GM12878 (cell line): ENCODE data around the gene TP73. TPM values are rescaled to one million over a fixed set of nuclear protein-coding genes. Genes with fewer than 3 reads are reported as not detected.

Source experiments
- ATF3 ChIP-seq: IDR thresholded peaks from 2 replicates; pipeline ENCODE4 v1.6.1; 2011; ENCODE audit warnings: low read depth, mild to moderate bottlenecking, low read length, moderate library complexity, borderline replicate concordance; ENCODE audit errors: extremely low read depth
- BMI1 ChIP-seq: fragments of 450-650 bp; IDR thresholded peaks from 2 replicates; pipeline ENCODE4 v1.6.1; 2016; ENCODE audit warnings: mild to moderate bottlenecking, moderate library complexity, borderline replicate concordance
- CREM ChIP-seq: IDR thresholded peaks from 2 replicates; pipeline ENCODE4 v1.6.1; 2014; ENCODE audit warnings: antibody characterized with exemption, low read depth
- DPF2 ChIP-seq: fragments of 450-650 bp; IDR thresholded peaks from 2 replicates; pipeline ENCODE4 v1.6.1; 2017; ENCODE audit warnings: mild to moderate bottlenecking
- EGR1 ChIP-seq, 2 experiments: IDR thresholded peaks; 1 replicate in 1 of 2; 2 replicates in 1 of 2; pipeline ENCODE4 v1.6.1; 2011 to 2012; ENCODE audit warnings: low read depth in 2 of 2, low read length in 2 of 2, borderline replicate concordance in 1 of 2, mild to moderate bottlenecking in 1 of 2, moderate library complexity in 1 of 2
- EZH2 ChIP-seq: IDR thresholded peaks from 2 replicates; pipeline ENCODE4 v1.6.1; 2012; ENCODE audit warnings: low read depth, mild to moderate bottlenecking, control low read depth, inconsistent platforms, low read length, borderline replicate concordance; ENCODE audit not compliant: control insufficient read depth
- GATAD2B ChIP-seq: fragments of 450-650 bp; conservative IDR thresholded peaks from 2 replicates; pipeline ENCODE4 v1.6.1; 2017; ENCODE audit warnings: low read depth, mild to moderate bottlenecking, moderate library complexity
- IKZF2 ChIP-seq, 2 experiments: fragments of 450-650 bp; IDR thresholded peaks; 2 replicates each; pipeline ENCODE4 v1.6.1; 2017; ENCODE audit warnings: mild to moderate bottlenecking in 2 of 2, moderate library complexity in 2 of 2
- JUNB ChIP-seq: IDR thresholded peaks from 2 replicates; pipeline ENCODE4 v1.6.1; 2016; ENCODE audit warnings: antibody characterized with exemption, mild to moderate bottlenecking
- MAX ChIP-seq: IDR thresholded peaks from 2 replicates; pipeline ENCODE4 v1.6.1; 2012; ENCODE audit warnings: low read depth, low read length, improper control_type of control experiment
- MXI1 ChIP-seq: fragments of 150-350 bp; IDR thresholded peaks from 2 replicates; pipeline ENCODE4 v1.6.1; 2011; ENCODE audit warnings: low read depth, mild to moderate bottlenecking, inconsistent platforms, low read length, improper control_type of control experiment
- NR2C1 ChIP-seq: fragments of 450-650 bp; IDR thresholded peaks from 2 replicates; pipeline ENCODE4 v1.6.1; 2017; ENCODE audit warnings: antibody characterized with exemption, mild to moderate bottlenecking, moderate library complexity
- RCOR1 ChIP-seq: conservative IDR thresholded peaks from 2 replicates; pipeline ENCODE4 v1.6.1; 2012; ENCODE audit warnings: low read depth, low read length, improper control_type of control experiment
- SMAD1 ChIP-seq: fragments of 450-650 bp; IDR thresholded peaks from 2 replicates; pipeline ENCODE4 v1.6.1; 2018; ENCODE audit warnings: mild to moderate bottlenecking, low read depth; ENCODE audit not compliant: partially characterized antibody
- SMAD5 ChIP-seq: IDR thresholded peaks from 2 replicates; pipeline ENCODE4 v1.6.1; 2016; ENCODE audit warnings: antibody characterized with exemption, low read depth
- SRF ChIP-seq, 2 experiments: IDR thresholded peaks; 2 replicates each; pipeline ENCODE4 v1.6.1; 2011; ENCODE audit warnings: low read depth in 2 of 2, low read length in 2 of 2, mild to moderate bottlenecking in 1 of 2, moderate library complexity in 1 of 2
- STAT1 ChIP-seq: fragments of 450-650 bp; conservative IDR thresholded peaks from 2 replicates; pipeline ENCODE4 v1.6.1; 2014; ENCODE audit warnings: antibody characterized with exemption, mild to moderate bottlenecking
- YBX1 ChIP-seq: fragments of 450-650 bp; IDR thresholded peaks from 2 replicates; pipeline ENCODE4 v1.6.1; 2016; ENCODE audit warnings: antibody characterized with exemption
- ZBED1 ChIP-seq: IDR thresholded peaks from 2 replicates; pipeline ENCODE4 v1.6.1; 2016; ENCODE audit warnings: borderline replicate concordance
- ZBTB40 ChIP-seq: fragments of 450-650 bp; IDR thresholded peaks from 2 replicates; pipeline ENCODE4 v1.6.1; 2016; ENCODE audit warnings: mild to moderate bottlenecking, moderate library complexity, borderline replicate concordance
- ZNF207 ChIP-seq: fragments of 450-650 bp; IDR thresholded peaks from 2 replicates; pipeline ENCODE4 v1.6.1; 2014; ENCODE audit warnings: antibody characterized with exemption, mild to moderate bottlenecking, borderline replicate concordance
- ZNF217 ChIP-seq: fragments of 450-650 bp; IDR thresholded peaks from 2 replicates; pipeline ENCODE4 v1.6.1; 2017; ENCODE audit warnings: antibody characterized with exemption, mild to moderate bottlenecking
- polyA plus RNA-seq, 11 experiments: library from polyadenylated mRNA; depleted of rRNA in 4 of 11; unstranded in 6 of 11; stranded (reverse) in 5 of 11; fragments of >200 nt; fragmentation: Nextera tagmentation in 4 of 11; fragmentation: Illumina TruSeq in 1 of 11; extraction: Ambion mirVana in 4 of 11; extraction: Trizol in 1 of 11; gene quantifications; 1 replicate in 1 of 11; 2 replicates in 10 of 11; pipeline versions ENCODE4 v1.2.1 to v1.2.3, GENCODE V29; 2011 to 2016; ENCODE audit warnings: inconsistent platforms in 2 of 11, missing spikeins in 2 of 11, low read depth in 1 of 11
- total RNA-seq, 4 experiments: library from RNA; depleted of rRNA in 3 of 4; stranded (reverse); fragments of >200 nt in 3 of 4; fragmentation: Illumina TruSeq in 1 of 4; extraction: Trizol in 1 of 4; gene quantifications; 2 replicates each; pipeline versions ENCODE4 v1.2.1 to v1.2.3, GENCODE V29; 2013 to 2021
- TF ChIP-seq, protein P1 (sequence below): IDR thresholded peaks from 2 replicates; pipeline ENCODE4 v1.6.1; 2011; ENCODE audit warnings: borderline replicate concordance, low read depth, mild to moderate bottlenecking, moderate library complexity, low read length; ENCODE audit not compliant: insufficient read depth, poor library complexity, severe bottlenecking
- TF ChIP-seq, protein P2 (sequence below): fragments of 450-650 bp; IDR thresholded peaks from 2 replicates; pipeline ENCODE4 v1.6.1; 2017; ENCODE audit warnings: borderline replicate concordance

The TP73 gene
- total and polyA plus RNA-seq, 10 of the 15 experiments (the other 5 are each of a cell fraction or from before 2014, with no cell fraction given): 0.08 to 54.2 (median 14.9) TPM

DNA sequence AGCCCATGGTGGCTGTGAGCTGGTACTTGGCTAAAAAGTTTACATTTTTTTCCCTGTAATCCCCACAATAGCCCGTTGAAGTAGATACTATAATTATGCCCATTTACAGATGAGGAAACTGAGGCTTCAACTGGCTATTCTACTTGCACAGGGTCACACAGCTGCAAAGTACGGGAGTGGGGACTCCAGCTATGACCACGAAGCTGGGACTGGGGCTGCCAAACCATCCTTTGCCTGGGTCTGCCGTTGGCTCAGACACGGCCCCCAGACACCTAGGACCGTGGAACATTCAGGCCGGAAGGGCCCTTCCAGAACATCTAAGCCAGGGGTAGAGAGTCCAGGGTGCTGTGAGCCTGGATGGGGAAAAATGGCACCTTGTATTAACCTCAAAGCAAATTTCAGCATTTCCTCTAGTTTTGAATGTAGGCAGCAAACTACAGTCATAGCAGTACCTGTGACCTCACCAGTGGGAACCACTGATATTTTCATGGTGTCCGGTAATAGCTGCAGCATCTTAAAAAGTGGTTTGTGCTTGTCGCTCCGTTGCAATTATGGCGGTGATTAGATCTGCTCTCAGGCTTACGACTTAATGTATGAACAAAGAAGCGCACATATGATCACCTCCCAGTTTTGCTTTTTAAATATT is 4.3 kb downstream of the TP73 start (continued):
- no peak for TF ChIP-seq SMAD1
- TF ChIP-seq RCOR1: 0 out of 2 replicates have a peak, but pooled peaks have one; percentile 65
- TF ChIP-seq SMAD5: no peak
- TF ChIP-seq EGR1 (IDR thresholded peaks at IDR 0.05; ENCODE audit: borderline replicate concordance in 1 of 2, low read depth in 2 of 2, low read length in 2 of 2): peak in 1 of 2 experiments; percentile 24; a peak in 1 of 3 replicates
- TF ChIP-seq EZH2: no peak
- no peak for TF ChIP-seq NR2C1
- no peak for TF ChIP-seq MAX
- TF ChIP-seq JUNB: peak; percentile 99
- TF ChIP-seq CREM: peak; percentile 94
- peak; percentile 95; the same call in 1 of the 2 replicates for TF ChIP-seq ZBED1
- TF ChIP-seq ZNF207: no peak
- TF ChIP-seq IKZF2 (IDR thresholded peaks at IDR 0.05): peak; percentile 90 to 93
- TF ChIP-seq, protein P1, sequence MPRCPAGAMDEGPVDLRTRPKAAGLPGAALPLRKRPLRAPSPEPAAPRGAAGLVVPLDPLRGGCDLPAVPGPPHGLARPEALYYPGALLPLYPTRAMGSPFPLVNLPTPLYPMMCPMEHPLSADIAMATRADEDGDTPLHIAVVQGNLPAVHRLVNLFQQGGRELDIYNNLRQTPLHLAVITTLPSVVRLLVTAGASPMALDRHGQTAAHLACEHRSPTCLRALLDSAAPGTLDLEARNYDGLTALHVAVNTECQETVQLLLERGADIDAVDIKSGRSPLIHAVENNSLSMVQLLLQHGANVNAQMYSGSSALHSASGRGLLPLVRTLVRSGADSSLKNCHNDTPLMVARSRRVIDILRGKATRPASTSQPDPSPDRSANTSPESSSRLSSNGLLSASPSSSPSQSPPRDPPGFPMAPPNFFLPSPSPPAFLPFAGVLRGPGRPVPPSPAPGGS: peak; percentile 59
- TF ChIP-seq, protein P2, sequence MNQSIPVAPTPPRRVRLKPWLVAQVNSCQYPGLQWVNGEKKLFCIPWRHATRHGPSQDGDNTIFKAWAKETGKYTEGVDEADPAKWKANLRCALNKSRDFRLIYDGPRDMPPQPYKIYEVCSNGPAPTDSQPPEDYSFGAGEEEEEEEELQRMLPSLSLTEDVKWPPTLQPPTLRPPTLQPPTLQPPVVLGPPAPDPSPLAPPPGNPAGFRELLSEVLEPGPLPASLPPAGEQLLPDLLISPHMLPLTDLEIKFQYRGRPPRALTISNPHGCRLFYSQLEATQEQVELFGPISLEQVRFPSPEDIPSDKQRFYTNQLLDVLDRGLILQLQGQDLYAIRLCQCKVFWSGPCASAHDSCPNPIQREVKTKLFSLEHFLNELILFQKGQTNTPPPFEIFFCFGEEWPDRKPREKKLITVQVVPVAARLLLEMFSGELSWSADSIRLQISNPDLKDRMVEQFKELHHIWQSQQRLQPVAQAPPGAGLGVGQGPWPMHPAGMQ: no peak
- peak in 1 of 2 experiments; percentile 80; a peak in 1 of 4 replicates for TF ChIP-seq SRF (IDR thresholded peaks at IDR 0.05; ENCODE audit: low read depth in 2 of 2, low read length in 2 of 2)
- no peak for TF ChIP-seq ATF3
- no peak for TF ChIP-seq YBX1
- peak; percentile 67; the same call in 1 of the 2 replicates for TF ChIP-seq BMI1
- TF ChIP-seq DPF2: peak; percentile 96
- no peak for TF ChIP-seq ZNF217
- TF ChIP-seq MXI1: peak; percentile 47; the same call in 1 of the 2 replicates
- TF ChIP-seq ZBTB40: no peak
- peak; percentile 55; the same call in 1 of the 2 replicates for TF ChIP-seq GATAD2B
- no peak for TF ChIP-seq STAT1
